Measurements from ENCODE around the gene HSD11B2.

HSD11B2 gene

DNA sequence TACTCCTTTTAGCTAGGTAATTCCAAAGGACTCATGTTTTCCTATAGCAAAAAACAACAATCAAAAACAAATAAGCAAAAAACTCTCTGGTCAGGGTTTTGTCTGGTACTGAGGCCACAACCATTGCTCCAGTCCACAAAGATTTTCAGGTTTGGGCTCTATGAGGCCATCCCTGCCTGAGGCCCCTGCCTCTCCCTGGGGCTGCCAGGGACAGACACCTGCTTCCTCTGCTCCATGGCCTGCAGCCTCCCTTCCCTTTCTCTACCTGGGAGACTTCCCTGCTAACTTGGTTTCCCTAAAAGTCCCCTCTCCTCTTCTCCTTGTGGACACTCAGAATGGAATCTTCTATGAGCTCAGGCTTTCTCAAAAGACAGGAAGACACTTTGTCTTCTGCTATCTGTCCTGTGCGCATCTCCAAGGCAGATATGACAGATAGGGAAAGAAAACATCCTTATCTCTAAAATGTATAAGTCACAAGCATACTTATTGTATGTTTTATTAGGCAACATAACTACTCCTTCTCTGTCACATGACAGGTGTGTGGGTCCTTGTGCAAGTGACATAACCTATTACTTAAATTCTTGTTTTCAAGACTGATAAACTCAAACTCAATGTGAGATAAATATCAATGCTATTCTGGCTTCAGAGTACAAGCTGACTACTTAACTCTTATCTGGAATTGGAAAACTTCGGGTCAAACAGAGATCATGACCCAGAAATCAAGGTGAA, 13.4 kb upstream of the HSD11B2 start:
- DNase-seq: no peak

GRCh38 chr16:67419502-67419901, 11.4 kb upstream of the HSD11B2 start:
- no peak for DNase-seq

- DNase-seq: no peak
These were observed 11.0 kb upstream of the HSD11B2 start for GRCh38 chr16:67419931-67420330.

DNA sequence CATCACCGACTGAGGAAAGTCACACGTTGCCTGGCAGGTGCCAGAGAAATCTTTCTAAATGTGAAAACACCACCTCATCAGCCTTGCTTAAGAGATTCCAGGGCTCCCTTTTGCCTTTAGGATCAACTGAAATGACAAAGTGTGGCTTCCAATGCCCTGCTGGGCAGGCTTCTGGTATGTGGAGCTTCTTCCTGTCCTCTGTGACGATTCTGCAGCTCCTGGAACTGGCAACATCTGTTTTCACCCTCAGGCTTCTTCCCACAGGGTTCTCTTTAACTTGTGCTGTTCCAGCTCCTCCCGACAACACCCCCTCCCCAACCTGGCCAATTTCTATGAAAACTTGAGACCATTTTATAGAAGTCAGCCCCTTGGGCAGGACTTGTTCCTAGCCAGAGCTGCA, 9.9 kb upstream of the HSD11B2 start:
- DNase-seq: no peak

DNA sequence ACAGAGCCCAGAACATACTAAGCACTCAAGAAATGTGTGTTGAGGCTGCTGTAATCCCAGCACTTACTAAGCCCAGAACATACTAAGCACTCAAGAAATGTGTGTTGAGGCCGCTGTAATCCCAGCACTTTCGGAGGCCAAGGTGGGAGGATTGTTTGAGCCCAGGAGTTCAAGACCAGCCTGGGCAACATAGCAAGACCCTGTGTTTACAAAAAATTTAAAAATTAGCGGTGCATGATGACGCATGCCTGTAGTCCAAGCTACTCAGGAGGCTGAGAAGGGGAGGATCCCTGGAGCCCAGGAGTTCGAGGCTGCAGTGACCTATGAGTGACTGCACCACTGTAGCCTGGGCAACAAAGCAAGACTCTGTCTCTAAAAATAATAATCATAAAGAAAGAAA, 7.9 kb upstream of the HSD11B2 start:
- no peak for DNase-seq

GRCh38 chr16:67423611-67424260, 7.2 kb upstream of the HSD11B2 start:
- no peak for DNase-seq

DNA sequence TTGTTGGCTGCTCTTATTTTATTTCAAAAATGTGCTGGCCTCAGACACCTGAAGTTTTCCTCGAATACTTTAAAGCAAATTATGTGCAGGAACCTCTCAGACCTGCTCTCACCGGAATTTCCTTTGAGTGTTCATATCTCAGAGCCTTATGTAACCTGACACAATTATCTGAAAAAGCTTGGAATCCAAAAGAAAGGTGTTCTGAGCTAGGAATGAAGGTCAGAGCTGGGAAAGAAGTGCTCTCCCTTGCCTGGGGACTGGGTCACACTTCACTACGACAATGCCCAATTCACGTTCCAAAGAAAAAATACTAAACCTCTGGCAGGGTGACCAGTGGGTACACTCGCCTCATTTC, 6.7 kb upstream of the HSD11B2 start:
- no peak for DNase-seq

DNA sequence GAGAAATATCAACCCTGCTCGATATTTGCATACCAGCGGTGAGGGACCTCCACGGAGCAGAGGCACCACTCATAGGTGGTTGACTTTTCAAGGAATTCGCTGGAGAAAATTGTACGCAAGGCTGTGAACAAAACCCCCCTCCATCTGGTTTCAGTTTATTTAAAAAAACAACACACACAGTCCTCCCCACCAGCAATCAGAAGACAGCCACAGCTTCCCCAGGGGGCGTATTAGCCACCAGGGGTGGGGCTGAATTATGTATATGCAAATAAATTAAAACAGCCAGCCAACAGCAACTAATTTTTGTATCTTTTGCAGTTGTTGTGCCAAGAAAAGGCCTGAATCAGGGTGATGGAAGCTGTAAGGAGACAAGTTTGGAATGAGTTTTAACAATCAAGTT, 5.9 kb upstream of the HSD11B2 start:
- DNase-seq: no peak

- no peak for DNase-seq
These were observed 5.3 kb upstream of the HSD11B2 start for GRCh38 chr16:67425580-67425979.

- no peak for DNase-seq
These were observed 4.9 kb upstream of the HSD11B2 start for GRCh38 chr16:67426022-67426421.

DNA sequence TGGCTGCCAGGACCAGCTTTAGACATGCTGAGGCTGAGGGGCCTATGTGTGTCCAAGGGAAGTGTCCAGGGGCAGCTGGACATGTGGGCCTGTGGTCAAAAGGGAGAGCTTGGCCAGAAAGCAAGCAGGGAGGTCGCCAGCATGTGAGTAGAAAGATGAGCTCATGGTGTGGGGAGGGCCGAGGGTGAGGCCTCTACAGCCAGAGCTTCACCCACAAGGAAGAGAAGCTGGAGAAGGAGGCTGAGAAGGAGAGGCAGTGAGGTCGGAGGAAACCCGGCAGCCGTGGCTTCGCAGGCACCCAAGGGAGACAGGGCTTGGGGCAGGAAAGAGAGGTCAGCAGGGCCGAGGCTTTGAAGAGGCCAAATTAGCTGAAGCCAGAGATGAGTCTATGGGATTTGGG, 4.0 kb upstream of the HSD11B2 start:
- no peak for DNase-seq

GRCh38 chr16:67428146-67428731, 2.7 kb upstream of the HSD11B2 start:
- DNase-seq: peak in 2 of 4 experiments; percentile 26 to 36

DNA sequence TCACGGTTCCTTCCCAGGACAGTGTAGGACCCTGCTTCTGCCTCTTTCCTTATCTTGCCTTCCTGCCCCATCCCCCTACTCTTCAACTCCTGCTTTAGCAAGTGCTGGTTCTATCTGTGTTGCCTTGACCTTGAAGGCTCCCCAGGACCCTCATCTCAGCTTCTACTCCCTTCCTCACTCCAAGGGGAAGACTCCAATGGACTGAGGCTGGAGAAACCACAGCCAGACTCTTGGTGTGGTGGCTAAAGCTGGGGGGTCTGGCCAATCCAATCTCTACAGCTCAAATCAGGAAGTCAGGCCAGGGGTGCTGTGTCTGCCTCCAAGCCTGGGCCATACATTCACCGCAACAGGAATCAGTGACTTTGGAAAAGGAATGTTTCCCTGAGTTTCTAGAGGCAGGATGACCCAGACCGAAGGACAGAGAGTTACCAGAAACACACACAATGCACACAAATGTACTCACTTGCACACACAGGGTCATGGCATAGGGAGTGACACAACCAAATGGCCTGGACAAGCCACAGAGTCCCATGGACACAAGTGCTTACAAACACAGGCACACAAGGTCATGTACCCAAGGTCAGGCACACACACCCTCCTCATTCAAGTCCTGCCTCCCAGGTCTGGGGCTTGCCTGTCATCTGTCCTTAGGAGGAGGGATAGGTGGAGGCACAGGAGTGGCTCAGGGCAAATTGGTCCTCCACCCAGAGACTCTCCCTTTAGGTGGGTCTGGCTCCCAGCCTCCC, 1.7 kb upstream of the HSD11B2 start:
- no peak for DNase-seq

DNA sequence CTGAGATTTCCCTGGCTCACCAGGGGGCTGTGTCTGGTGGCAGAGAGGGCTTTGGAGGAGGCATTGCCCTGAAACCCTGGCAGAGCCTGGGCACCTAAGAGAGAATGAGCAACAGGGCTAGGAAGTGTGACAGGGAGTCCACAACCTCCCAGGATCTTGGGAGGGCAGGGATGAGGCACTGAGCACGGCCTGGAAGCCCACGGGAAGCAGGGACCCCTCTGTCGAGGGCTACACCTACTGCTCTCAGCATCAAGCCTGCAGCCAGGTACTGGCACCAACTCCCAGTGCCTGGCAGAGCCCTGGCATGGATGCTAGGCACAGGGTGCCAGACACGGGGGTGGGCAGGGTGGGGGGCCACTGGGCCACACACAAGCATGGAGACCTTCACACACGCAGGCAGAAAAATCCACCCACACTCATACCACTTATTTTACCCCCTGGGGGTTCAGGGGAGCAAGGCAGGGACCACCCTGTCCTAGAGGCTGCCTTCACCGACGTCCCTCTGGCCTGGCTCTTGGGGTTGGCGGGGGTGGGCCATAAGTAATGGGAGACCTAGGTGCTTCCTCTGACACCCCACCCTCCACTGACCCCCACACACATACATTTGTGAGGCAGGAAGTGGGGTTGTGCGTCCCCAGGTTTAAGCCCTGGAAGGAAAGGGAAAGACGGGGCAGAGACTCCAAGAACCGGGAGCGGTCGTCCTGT, 970 bp upstream of the HSD11B2 start:
- DNase-seq: no peak

GRCh38 chr16:67430504-67430976, 381 bp upstream of the HSD11B2 start:
- DNase-seq: no peak

DNA sequence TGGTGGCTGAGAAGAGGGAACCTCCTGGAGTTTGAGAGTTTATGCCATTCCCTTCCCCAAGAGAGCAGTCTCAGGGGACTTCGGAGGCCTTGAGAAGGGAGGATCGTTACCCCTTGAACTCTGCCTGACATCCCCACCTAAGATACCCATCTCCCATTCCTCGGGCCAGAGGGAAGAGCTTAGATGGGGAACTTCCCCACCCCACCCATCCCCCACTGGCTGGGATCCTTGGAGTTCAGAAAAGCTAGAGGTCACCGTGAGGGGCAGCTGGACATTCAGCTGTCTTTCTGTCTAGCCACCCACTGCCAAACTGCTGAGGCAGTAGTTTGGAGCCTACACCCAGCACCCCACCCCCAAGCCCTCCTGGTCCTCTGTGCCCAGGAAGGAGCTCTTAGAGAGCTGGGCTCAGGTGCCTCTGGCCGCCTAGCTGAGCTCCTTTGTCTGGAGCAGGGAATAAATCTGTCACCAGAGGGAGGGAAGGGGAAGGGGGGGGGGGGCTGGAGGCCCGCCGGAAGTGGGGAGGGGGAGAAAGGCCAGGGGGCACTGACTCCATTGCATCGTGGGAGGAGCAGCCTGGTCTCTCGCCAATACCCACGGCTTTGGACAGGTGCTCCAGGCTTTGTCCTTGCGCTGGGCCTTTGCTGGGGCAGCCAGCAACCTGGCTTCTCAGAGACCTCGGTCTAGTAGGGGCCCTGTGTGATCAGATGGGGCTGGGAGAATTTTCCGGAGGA, 1.0 kb downstream of the HSD11B2 start:
- no peak for DNase-seq

DNA sequence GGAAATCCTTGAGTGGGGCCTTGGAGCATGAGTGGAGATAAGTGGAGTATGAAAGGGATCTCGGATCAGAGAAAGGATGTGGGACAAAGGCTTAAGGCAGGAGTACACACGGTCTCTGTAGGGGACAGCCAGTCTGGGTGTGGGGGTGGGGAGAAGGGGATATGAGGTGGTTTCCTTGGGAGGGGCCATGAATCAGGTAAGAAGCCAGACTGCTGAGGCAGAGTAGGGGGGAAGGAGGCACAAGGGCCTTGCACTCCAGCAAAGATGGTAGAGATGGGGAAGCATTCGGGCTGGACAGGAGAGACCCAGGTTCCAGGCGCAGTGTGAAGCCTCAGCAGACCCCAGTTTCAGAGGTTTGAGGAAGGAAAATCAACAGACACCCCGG, 1.6 kb downstream of the HSD11B2 start:
- DNase-seq: no peak

DNA sequence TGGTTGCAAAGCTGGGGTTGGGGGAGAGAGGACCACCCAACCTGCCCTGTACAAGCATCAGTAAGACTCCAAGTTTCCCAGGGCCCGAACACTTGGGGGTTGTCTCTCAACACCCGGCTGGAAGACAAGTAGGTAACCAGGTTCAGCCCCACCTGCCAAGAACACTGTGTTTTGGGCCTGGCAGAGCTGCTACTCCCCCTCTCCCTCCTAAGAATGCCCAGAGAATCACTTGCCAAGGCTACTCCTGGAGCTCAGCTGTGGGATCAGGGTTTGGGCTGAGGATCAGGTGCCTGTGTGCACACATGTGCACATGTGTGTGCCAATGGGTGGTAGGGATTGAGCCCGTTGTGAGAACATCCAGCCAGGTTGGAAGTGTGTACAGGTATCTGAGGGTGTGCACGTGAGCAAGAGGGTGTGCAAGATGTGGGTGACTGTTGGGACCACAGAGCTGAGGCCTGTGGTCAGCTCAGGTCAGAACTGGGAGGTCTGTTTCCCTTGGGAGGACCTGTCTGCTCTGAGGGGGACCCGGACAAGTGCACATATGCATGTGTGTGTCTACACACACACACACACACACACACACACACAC, 2.3 kb downstream of the HSD11B2 start:
- no peak for DNase-seq

DNA sequence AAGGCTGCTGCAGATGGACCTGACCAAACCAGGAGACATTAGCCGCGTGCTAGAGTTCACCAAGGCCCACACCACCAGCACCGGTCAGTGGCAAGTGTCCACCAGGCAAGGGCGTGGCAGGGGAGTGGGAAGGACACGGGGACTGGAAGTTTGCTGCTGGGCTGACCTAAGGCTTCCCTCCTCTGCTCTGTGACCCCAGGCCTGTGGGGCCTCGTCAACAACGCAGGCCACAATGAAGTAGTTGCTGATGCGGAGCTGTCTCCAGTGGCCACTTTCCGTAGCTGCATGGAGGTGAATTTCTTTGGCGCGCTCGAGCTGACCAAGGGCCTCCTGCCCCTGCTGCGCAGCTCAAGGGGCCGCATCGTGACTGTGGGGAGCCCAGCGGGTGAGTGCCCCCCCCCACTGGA, 4.8 kb downstream of the HSD11B2 start:
- no peak for DNase-seq

DNA sequence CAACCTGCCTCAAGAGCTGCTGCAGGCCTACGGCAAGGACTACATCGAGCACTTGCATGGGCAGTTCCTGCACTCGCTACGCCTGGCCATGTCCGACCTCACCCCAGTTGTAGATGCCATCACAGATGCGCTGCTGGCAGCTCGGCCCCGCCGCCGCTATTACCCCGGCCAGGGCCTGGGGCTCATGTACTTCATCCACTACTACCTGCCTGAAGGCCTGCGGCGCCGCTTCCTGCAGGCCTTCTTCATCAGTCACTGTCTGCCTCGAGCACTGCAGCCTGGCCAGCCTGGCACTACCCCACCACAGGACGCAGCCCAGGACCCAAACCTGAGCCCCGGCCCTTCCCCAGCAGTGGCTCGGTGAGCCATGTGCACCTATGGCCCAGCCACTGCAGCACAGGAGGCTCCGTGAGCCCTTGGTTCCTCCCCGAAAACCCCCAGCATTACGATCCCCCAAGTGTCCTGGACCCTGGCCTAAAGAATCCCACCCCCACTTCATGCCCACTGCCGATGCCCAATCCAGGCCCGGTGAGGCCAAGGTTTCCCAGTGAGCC, 5.8 kb downstream of the HSD11B2 start:
- no peak for DNase-seq

DNA sequence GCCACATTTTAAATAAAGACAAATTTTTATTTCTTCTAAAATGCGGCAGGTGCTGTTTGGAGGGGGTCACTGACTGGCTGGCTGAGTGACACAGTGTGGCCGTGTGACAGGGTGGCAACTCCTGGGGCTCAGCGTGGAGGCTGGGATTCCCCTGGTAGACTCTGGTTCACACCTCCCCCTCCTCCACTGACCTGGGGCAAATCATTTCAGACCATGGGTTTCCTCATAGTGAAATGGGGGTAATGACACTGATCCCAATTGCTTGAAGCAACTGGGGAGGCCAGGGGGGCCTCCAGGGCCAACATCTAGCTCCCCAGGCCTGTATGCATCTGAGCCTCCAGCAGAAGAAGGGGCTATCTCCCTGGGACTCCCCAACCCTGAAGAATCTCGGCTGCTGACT, 6.6 kb downstream of the HSD11B2 start:
- DNase-seq: no peak

Data from activated CD4-positive, CD25-positive, alpha-beta regulatory T cell (primary cell).